ENCODE measurements around the gene TPSB2. TPM values are rescaled to one million over a fixed set of nuclear protein-coding genes. Genes with fewer than 3 reads are reported as not detected.

TPSB2 gene
- total RNA-seq, 1 donor from 2014 or later, result not detected

GRCh38 chr16:1225051-1225451 lies 4.9 kb downstream of the TPSB2 start, which contains the start of gene TPSG1:
Gene TPSG1, minus strand, starts transcription at chr16:1225268. Its CDS starts 16 bp downstream, at chr16:1225252.
- no peak within 1 kb of the TSS for H3K4me3 Mint-ChIP-seq (ENCODE audit: low read depth)
- H3K4me1 Mint-ChIP-seq (ENCODE audit: low read depth), result peaks cover 2% of the 10 kb centered on the region
- no peak for DNase-seq (ENCODE audit: low spot score, unreplicated experiment)
- TF ChIP-seq, protein P1, sequence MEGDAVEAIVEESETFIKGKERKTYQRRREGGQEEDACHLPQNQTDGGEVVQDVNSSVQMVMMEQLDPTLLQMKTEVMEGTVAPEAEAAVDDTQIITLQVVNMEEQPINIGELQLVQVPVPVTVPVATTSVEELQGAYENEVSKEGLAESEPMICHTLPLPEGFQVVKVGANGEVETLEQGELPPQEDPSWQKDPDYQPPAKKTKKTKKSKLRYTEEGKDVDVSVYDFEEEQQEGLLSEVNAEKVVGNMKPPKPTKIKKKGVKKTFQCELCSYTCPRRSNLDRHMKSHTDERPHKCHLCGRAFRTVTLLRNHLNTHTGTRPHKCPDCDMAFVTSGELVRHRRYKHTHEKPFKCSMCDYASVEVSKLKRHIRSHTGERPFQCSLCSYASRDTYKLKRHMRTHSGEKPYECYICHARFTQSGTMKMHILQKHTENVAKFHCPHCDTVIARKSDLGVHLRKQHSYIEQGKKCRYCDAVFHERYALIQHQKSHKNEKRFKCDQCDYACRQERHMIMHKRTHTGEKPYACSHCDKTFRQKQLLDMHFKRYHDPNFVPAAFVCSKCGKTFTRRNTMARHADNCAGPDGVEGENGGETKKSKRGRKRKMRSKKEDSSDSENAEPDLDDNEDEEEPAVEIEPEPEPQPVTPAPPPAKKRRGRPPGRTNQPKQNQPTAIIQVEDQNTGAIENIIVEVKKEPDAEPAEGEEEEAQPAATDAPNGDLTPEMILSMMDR (IDR thresholded peaks at IDR 0.05; ENCODE audit: unreplicated experiment), result no peak
- H3K9me3 Mint-ChIP-seq (ENCODE audit: low read depth), result no peaks in the 10 kb centered on the region
- H3K27ac Mint-ChIP-seq, result no peak within 1 kb of the TSS
- H3K27me3 Mint-ChIP-seq, result no peaks in the 10 kb centered on the region
- H3K36me3 Mint-ChIP-seq (ENCODE audit: insufficient read depth), result peaks cover 2% of the 10 kb centered on the region

DNA sequence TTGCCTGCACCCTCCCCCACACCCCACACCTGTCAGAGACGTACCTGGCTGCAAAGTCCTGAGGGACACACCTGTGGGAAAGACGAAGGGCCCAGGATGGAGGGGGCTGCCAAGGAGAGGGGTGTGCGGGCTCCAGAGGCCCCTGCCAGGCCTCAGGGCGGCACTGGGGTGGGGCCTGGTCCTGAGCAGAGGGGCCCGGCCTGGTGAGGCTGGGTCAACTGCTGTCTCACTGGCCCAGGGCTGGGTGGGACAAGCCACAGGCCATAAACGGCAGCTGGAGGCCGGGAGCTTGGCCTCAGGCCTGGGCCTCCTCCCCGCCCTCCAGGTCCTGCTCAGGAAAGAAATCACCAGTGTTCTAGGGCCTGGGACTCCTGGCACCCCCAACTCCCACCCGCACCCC lies 5.4 kb downstream of the TPSB2 start:
- Mint-ChIP-seq H3K4me3 (ENCODE audit: low read depth) (no peak overlapping the region), H3K9me3 (ENCODE audit: low read depth) (no peaks in the 10 kb centered on the region), H3K4me1 (ENCODE audit: low read depth) (peaks cover 2% of the 10 kb centered on the region), H3K27me3 (no peaks in the 10 kb centered on the region), H3K27ac (no peak overlapping the region), H3K36me3 (ENCODE audit: insufficient read depth) (peaks cover 2% of the 10 kb centered on the region)
- DNase-seq (ENCODE audit: low spot score, unreplicated experiment), result no peak
- TF ChIP-seq, protein P1 (IDR thresholded peaks at IDR 0.05; ENCODE audit: unreplicated experiment), result no peak

DNA sequence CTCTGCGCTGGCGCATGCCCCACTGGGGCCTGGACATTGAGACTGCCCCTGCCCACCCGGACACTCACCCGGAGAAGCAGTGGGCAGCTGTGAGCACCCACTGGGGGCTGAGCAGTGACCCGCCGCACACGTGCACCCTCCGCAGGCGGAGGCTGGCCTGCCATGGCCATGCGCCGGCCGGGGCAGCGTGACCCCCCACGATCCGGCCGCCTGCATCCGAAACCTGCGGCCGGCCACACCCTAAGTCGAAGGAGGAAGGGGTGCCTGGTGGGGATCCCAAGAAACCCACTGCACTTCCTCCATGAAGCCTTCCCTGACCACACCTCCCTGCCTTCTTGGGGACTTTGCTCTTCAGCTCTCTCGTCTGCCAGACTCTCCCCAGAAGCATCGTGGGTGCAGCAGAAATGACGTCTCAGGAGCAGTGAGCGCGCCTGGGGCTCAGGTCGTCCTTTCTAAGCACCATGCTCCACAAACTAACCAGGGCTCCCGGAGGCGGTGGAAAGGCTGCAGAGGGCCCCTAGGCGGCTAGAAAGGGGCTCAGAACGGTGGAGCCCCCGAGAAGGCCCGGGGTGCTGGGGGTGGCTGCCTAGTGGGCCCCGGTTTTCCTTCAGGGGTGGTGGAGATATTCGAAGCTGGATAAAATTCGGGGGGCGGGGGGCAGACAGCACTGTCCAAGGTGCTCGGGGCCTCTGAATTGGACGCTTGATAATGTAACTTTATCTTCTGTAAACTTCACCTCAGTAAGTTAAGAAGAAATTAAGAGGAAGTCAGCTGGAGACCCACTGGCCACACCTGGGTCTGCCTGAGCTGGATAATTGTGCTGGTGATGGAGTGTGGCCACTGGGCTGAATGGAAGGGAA lies 6.4 kb downstream of the TPSB2 start:
- H3K9me3 Mint-ChIP-seq (ENCODE audit: low read depth), result no peaks in the 10 kb centered on the region
- TF ChIP-seq, protein P1 (IDR thresholded peaks at IDR 0.05; ENCODE audit: unreplicated experiment), result no peak

GRCh38 chr16:1222553-1223354 lies 7.2 kb downstream of the TPSB2 start:
- H3K4me1 Mint-ChIP-seq (ENCODE audit: low read depth), result peaks cover 2% of the 10 kb centered on the region
- peaks cover 2% of the 10 kb centered on the region for H3K36me3 Mint-ChIP-seq (ENCODE audit: insufficient read depth)
- H3K27me3 Mint-ChIP-seq, result no peaks in the 10 kb centered on the region
- DNase-seq (ENCODE audit: low spot score, unreplicated experiment), result no peak
- no peak overlapping the region for H3K4me3 Mint-ChIP-seq (ENCODE audit: low read depth)
- H3K9me3 Mint-ChIP-seq (ENCODE audit: low read depth), result no peaks in the 10 kb centered on the region
- H3K27ac Mint-ChIP-seq, result no peak overlapping the region
- TF ChIP-seq, protein P1 (IDR thresholded peaks at IDR 0.05; ENCODE audit: unreplicated experiment), result no peak

More for the DNA sequence above, 6.4 kb downstream of the TPSB2 start:
- DNase-seq (ENCODE audit: low spot score, unreplicated experiment), result no peak
- Mint-ChIP-seq H3K4me3 (ENCODE audit: low read depth) (no peak overlapping the region), H3K36me3 (ENCODE audit: insufficient read depth) (peaks cover 2% of the 10 kb centered on the region), H3K27me3 (no peaks in the 10 kb centered on the region), H3K27ac (no peak overlapping the region), H3K4me1 (ENCODE audit: low read depth) (peaks cover 2% of the 10 kb centered on the region)

All from progenitor cell of endocrine pancreas (in vitro differentiated cells).